Activated gamma-delta T cell (primary cell): ENCODE results near the gene GINM1.

Source experiments
- DNase-seq: peaks from one replicate; lab custom pipeline; 2025; lab: John Stamatoyannopoulos, UW

The GINM1 gene

GRCh38 chr6:149593408-149593807 is 27.2 kb downstream of the GINM1 start:
- no peak for DNase-seq

- no peak for DNase-seq
Measured at GRCh38 chr6:149600508-149600907, 34.3 kb downstream of the GINM1 start.

- no peak for DNase-seq
Measured at GRCh38 chr6:149608381-149608982, 42.3 kb downstream of the GINM1 start.

- no peak for DNase-seq
Measured at GRCh38 chr6:149614337-149614736, 48.2 kb downstream of the GINM1 start.

GRCh38 chr6:149615805-149616204 is 49.6 kb downstream of the GINM1 start:
- DNase-seq = no peak

GRCh38 chr6:149627672-149628071 is 61.5 kb downstream of the GINM1 start:
- no peak for DNase-seq

GRCh38 chr6:149628875-149629510 is 62.8 kb downstream of the GINM1 start:
- DNase-seq = no peak

GRCh38 chr6:149634315-149634714 is 68.1 kb downstream of the GINM1 start:
- DNase-seq = no peak

GRCh38 chr6:149636124-149636523 is 69.9 kb downstream of the GINM1 start:
- DNase-seq = no peak
